K562 (cell line): ENCODE measurements around the gene ROPN1L. TPM values are rescaled to one million over a fixed set of nuclear protein-coding genes. Genes with fewer than 3 reads are reported as not detected.

Source experiments
- CBFA2T3 ChIP-seq: fragments of 450-650 bp; IDR thresholded peaks from 2 replicates; pipeline ENCODE4 v1.6.1; 2017
- CREB1 ChIP-seq, 2 experiments: sonication (generic) in 1 of 2; formaldehyde crosslinking in 1 of 2; IDR thresholded peaks; 2 replicates each; pipeline versions ENCODE4 v1.6.1 to v1.8.0; 2012 to 2022; ENCODE audit warnings: inconsistent platforms in 1 of 2, mild to moderate bottlenecking in 1 of 2, missing genetic modification reagents in 1 of 2, moderate library complexity in 1 of 2
- FOXJ2 ChIP-seq: fragments of 200-800 bp; sonication (Bioruptor generic); IDR thresholded peaks from 2 replicates; pipeline ENCODE4 v1.6.1; 2016; ENCODE audit warnings: missing genetic modification characterization, missing compliant biosample characterization
- FOXM1 ChIP-seq, 2 experiments: fragments of 450-650 bp in 1 of 2; sonication (generic) in 1 of 2; formaldehyde crosslinking in 1 of 2; IDR thresholded peaks; 2 replicates each; pipeline versions ENCODE4 v1.6.1 to v1.9.0; 2017 to 2022; ENCODE audit warnings: low read depth in 2 of 2, mild to moderate bottlenecking in 2 of 2, missing genetic modification reagents in 1 of 2, moderate library complexity in 1 of 2
- GABPA ChIP-seq: fragments of 200-800 bp; sonication (Bioruptor generic); conservative IDR thresholded peaks from 2 replicates; pipeline ENCODE4 v1.6.1; 2016; ENCODE audit warnings: low read depth, missing genetic modification characterization, missing compliant biosample characterization
- HDAC1 ChIP-seq, 2 experiments: fragments of 450-650 bp; IDR thresholded peaks; 2 replicates each; pipeline ENCODE4 v1.6.1; 2016 to 2017; ENCODE audit warnings: inconsistent platforms in 1 of 2, mild to moderate bottlenecking in 1 of 2, moderate library complexity in 1 of 2
- JUND ChIP-seq, 2 experiments: IDR thresholded peaks; 2 replicates in 1 of 2; 3 replicates in 1 of 2; pipeline ENCODE4 v1.6.1; 2011; ENCODE audit warnings: borderline replicate concordance in 2 of 2, low read depth in 2 of 2, low read length in 2 of 2, improper control_type of control experiment in 1 of 2, missing biosample characterization in 1 of 2, missing genetic modification characterization in 1 of 2, missing genetic modification reagents in 1 of 2
- L3MBTL2 ChIP-seq: fragments of 450-650 bp; IDR thresholded peaks from 2 replicates; pipeline ENCODE4 v1.6.1; 2016; ENCODE audit warnings: mild to moderate bottlenecking, moderate library complexity
- LEF1 ChIP-seq: fragments of 450-650 bp; IDR thresholded peaks from 2 replicates; pipeline ENCODE4 v1.6.1; 2016; ENCODE audit warnings: mild to moderate bottlenecking
- MBD2 ChIP-seq: sonication (generic); IDR thresholded peaks from 2 replicates; pipeline ENCODE4 v1.6.1; 2016; ENCODE audit warnings: low read depth, borderline replicate concordance
- MCM5 ChIP-seq: fragments of 450-650 bp; IDR thresholded peaks from 2 replicates; pipeline ENCODE4 v1.6.1; 2016; ENCODE audit warnings: low read depth
- NCOA2 ChIP-seq, 2 experiments: fragments of 450-650 bp; IDR thresholded peaks; 2 replicates each; pipeline ENCODE4 v1.6.1; 2018; ENCODE audit warnings: mild to moderate bottlenecking in 2 of 2, moderate library complexity in 1 of 2; ENCODE audit not compliant: partially characterized antibody in 2 of 2
- NFE2 ChIP-seq: IDR thresholded peaks from 2 replicates; pipeline ENCODE4 v1.6.1; 2014; ENCODE audit warnings: antibody characterized with exemption, low read depth
- NFIC ChIP-seq: fragments of 450-650 bp; IDR thresholded peaks from 2 replicates; pipeline ENCODE4 v1.6.1; 2017; ENCODE audit warnings: mild to moderate bottlenecking, inconsistent platforms
- NR4A1 ChIP-seq, 2 experiments: fragments of 250-450 bp in 1 of 2; fragments of 450-650 bp in 1 of 2; sonication (Bioruptor Pico) in 1 of 2; IDR thresholded peaks; 2 replicates each; pipeline versions ENCODE4 v1.4.0 to v1.6.1; 2016 to 2020; ENCODE audit warnings: mild to moderate bottlenecking in 2 of 2, missing compliant biosample characterization in 1 of 2, missing genetic modification characterization in 1 of 2, moderate library complexity in 1 of 2
- RNF2 ChIP-seq: sonication (generic); IDR thresholded peaks from 2 replicates; pipeline ENCODE4 v1.6.1; 2016
- SMARCE1 ChIP-seq: fragments of 450-650 bp; IDR thresholded peaks from 2 replicates; pipeline ENCODE4 v1.7.1; 2016; ENCODE audit warnings: mild to moderate bottlenecking
- TEAD4 ChIP-seq, 2 experiments: sonication (generic) in 1 of 2; formaldehyde crosslinking in 1 of 2; IDR thresholded peaks; 2 replicates each; pipeline versions ENCODE4 v1.6.1 to v1.8.0; 2012 to 2022; ENCODE audit warnings: borderline replicate concordance in 1 of 2, inconsistent platforms in 1 of 2, low read length in 1 of 2, mild to moderate bottlenecking in 1 of 2, missing genetic modification reagents in 1 of 2
- TRIM24 ChIP-seq, 2 experiments: fragments of 450-650 bp; IDR thresholded peaks; 2 replicates each; pipeline ENCODE4 v1.6.1; 2016
- XRCC4 ChIP-seq: IDR thresholded peaks from one replicate; pipeline ENCODE4 v1.6.1; 2011; ENCODE audit not compliant: insufficient read depth, insufficient read length; ENCODE audit errors: extremely low read depth
- ZNF175 ChIP-seq: fragments of 200-800 bp; sonication (Bioruptor generic); IDR thresholded peaks from 2 replicates; pipeline ENCODE4 v1.6.1; 2016; ENCODE audit warnings: low read depth, mild to moderate bottlenecking, missing genetic modification characterization, missing compliant biosample characterization
- ZNF644 ChIP-seq: fragments of 200-800 bp; sonication (Bioruptor generic); IDR thresholded peaks from 2 replicates; pipeline ENCODE4 v1.6.1; 2016; ENCODE audit warnings: low read depth, missing genetic modification characterization, missing compliant biosample characterization
- ZNF695 ChIP-seq: fragments of 450-650 bp; formaldehyde crosslinking; IDR thresholded peaks from 2 replicates; pipeline ENCODE4 v1.4.0; 2020; ENCODE audit warnings: mild to moderate bottlenecking, moderate library complexity
- polyA plus RNA-seq, 8 experiments: library from polyadenylated mRNA; depleted of rRNA in 4 of 8; stranded (reverse) in 5 of 8; unstranded in 3 of 8; fragments of >200 nt; fragmentation: Nextera tagmentation in 2 of 8; fragmentation: Illumina TruSeq in 1 of 8; extraction: Ambion mirVana in 2 of 8; extraction: Trizol in 1 of 8; gene quantifications; 2 replicates each; pipeline versions ENCODE4 v1.2.1 to v1.2.3, GENCODE V29; 2011 to 2014; ENCODE audit warnings: inconsistent platforms in 1 of 8, missing spikeins in 1 of 8
- total RNA-seq, 7 experiments: library from RNA; depleted of rRNA in 6 of 7; stranded (reverse); fragments of >200 nt in 6 of 7; fragmentation: Illumina TruSeq in 2 of 7; extraction: Trizol in 2 of 7; gene quantifications; 2 replicates each; pipeline versions ENCODE4 v1.2.1 to v1.2.3, GENCODE V29; 2011 to 2021; ENCODE audit warnings: low replicate concordance in 1 of 7
- TF ChIP-seq, protein P1 (sequence below): fragments of 450-650 bp; formaldehyde crosslinking; IDR thresholded peaks from 2 replicates; pipeline ENCODE4 v1.4.0; 2022; ENCODE audit warnings: missing genetic modification characterization
- TF ChIP-seq, protein P2 (sequence below): fragments of 450-650 bp; formaldehyde crosslinking; IDR thresholded peaks from 2 replicates; pipeline ENCODE4 v1.4.0; 2020; ENCODE audit warnings: mild to moderate bottlenecking, moderate library complexity
- TF ChIP-seq, protein P3 (sequence below): fragments of 450-650 bp; IDR thresholded peaks from 2 replicates; pipeline ENCODE4 v1.6.1; 2016; ENCODE audit warnings: low read depth, mild to moderate bottlenecking, moderate library complexity

Gene ROPN1L
- total and polyA plus RNA-seq, 9 of the 15 experiments (the other 6 are each of a cell fraction or from before 2014, with no cell fraction given): 0.04 to 0.85 (median 0.24) TPM; not detected in 3

DNA sequence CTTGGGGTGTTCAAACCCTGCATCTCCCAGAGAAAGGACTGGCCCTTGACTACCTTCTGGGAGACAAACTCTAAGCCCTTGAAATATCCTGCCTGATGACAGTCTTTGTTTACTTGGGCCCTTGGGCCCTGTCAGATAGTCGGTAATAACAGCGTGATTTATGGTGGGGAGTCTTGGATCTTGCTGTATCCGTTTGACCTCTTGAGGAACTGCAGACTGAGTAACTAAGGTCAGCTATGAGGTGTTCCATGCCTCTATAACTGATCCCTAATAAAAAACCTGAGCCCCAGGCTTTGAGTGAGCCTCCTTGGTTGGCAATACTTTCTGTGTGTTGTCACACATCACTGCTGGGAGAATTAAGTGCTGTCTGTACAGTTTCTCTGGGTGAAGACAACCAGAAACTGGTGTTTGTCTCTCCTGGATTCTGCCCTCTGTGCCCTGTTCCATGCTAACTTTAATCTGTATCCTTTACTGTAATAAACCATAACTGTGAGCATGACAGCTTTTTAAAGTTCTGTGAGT is 66.0 kb downstream of the ROPN1L start (continued):
- TF ChIP-seq CREB1 (IDR thresholded peaks at IDR 0.05): 0 out of 2 replicates have a peak, but pooled peaks have one; percentile 14
- no peak for TF ChIP-seq CREB1 (CRISPR knock-in tag; IDR thresholded peaks at IDR 0.05)
- TF ChIP-seq ZNF644 (tag): 0 out of 2 replicates have a peak, but pooled peaks have one; percentile 61
- TF ChIP-seq MCM5: no peak
- TF ChIP-seq LEF1: peak; percentile 97
- TF ChIP-seq, protein P1, sequence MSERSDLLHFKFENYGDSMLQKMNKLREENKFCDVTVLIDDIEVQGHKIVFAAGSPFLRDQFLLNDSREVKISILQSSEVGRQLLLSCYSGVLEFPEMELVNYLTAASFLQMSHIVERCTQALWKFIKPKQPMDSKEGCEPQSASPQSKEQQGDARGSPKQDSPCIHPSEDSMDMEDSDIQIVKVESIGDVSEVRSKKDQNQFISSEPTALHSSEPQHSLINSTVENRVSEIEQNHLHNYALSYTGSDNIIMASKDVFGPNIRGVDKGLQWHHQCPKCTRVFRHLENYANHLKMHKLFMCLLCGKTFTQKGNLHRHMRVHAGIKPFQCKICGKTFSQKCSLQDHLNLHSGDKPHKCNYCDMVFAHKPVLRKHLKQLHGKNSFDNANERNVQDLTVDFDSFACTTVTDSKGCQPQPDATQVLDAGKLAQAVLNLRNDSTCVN: no peak
- 0 out of 2 replicates have a peak, but pooled peaks have one; percentile 36 for TF ChIP-seq NFE2
- TF ChIP-seq SMARCE1: peak; percentile 90; the same call in 1 of the 2 replicates
- no peak for TF ChIP-seq ZNF695 (CRISPR knock-in tag)
- TF ChIP-seq, protein P2, sequence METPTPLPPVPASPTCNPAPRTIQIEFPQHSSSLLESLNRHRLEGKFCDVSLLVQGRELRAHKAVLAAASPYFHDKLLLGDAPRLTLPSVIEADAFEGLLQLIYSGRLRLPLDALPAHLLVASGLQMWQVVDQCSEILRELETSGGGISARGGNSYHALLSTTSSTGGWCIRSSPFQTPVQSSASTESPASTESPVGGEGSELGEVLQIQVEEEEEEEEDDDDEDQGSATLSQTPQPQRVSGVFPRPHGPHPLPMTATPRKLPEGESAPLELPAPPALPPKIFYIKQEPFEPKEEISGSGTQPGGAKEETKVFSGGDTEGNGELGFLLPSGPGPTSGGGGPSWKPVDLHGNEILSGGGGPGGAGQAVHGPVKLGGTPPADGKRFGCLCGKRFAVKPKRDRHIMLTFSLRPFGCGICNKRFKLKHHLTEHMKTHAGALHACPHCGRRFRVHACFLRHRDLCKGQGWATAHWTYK (CRISPR knock-in tag): peak; percentile 72
- TF ChIP-seq MBD2: 0 out of 2 replicates have a peak, but pooled peaks have one; percentile 27
- TF ChIP-seq TRIM24 (IDR thresholded peaks at IDR 0.05): peak; percentile 20 to 67; a peak in 2 of 4 replicates
- TF ChIP-seq GABPA (tag): peak; percentile 52
- peak; percentile 50; the same call in 1 of the 2 replicates for TF ChIP-seq L3MBTL2
- TF ChIP-seq TEAD4 (IDR thresholded peaks at IDR 0.05; ENCODE audit: low read length): peak; percentile 84
- no peak for TF ChIP-seq TEAD4 (CRISPR knock-in tag; IDR thresholded peaks at IDR 0.05; ENCODE audit: borderline replicate concordance)
- TF ChIP-seq HDAC1 (IDR thresholded peaks at IDR 0.05): peak in 1 of 2 experiments; percentile 95; a peak in 2 of 4 replicates
- peak; percentile 92 for TF ChIP-seq RNF2
- TF ChIP-seq FOXJ2 (tag): peak; percentile 95
- peak; percentile 46; the same call in 1 of the 2 replicates for TF ChIP-seq NFIC
- TF ChIP-seq NCOA2 (IDR thresholded peaks at IDR 0.05; ENCODE audit: partially characterized antibody in 2 of 2): peak in 1 of 2 experiments; percentile 73
- TF ChIP-seq XRCC4: no peak
- TF ChIP-seq JUND (IDR thresholded peaks at IDR 0.05; ENCODE audit: borderline replicate concordance, low read depth, low read length): peak; percentile 89
- peak; percentile 86; the same call in 2 of the 3 replicates for TF ChIP-seq JUND (tag; IDR thresholded peaks at IDR 0.05; ENCODE audit: borderline replicate concordance, low read depth, low read length)
- TF ChIP-seq ZNF175: peak; percentile 68; the same call in 1 of the 2 replicates
- no peak for TF ChIP-seq NR4A1 (CRISPR knock-in tag; IDR thresholded peaks at IDR 0.05)
- 0 out of 2 replicates have a peak, but pooled peaks have one; percentile 43 for TF ChIP-seq NR4A1 (tag; IDR thresholded peaks at IDR 0.05)
- TF ChIP-seq, protein P3, sequence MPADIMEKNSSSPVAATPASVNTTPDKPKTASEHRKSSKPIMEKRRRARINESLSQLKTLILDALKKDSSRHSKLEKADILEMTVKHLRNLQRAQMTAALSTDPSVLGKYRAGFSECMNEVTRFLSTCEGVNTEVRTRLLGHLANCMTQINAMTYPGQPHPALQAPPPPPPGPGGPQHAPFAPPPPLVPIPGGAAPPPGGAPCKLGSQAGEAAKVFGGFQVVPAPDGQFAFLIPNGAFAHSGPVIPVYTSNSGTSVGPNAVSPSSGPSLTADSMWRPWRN: peak; percentile 98
- TF ChIP-seq CBFA2T3: peak; percentile 86
- peak; percentile 48; the same call in 1 of the 2 replicates for TF ChIP-seq FOXM1 (IDR thresholded peaks at IDR 0.05; ENCODE audit: low read depth)
- no peak for TF ChIP-seq FOXM1 (CRISPR knock-in tag; IDR thresholded peaks at IDR 0.05; ENCODE audit: low read depth)
